GM23248 (cell line): Measurements from ENCODE around the gene KAZN.

Experiments used
- EZH2 ChIP-seq: fragments of 200-600 bp; sonication (generic); IDR thresholded peaks from 2 replicates; pipeline ENCODE4 v1.6.1; 2018; ENCODE audit warnings: antibody characterized with exemption, mild to moderate bottlenecking; ENCODE audit not compliant: insufficient read depth, poor library complexity, severe bottlenecking
- EZH2phosphoT487 ChIP-seq: fragments of 200-600 bp; sonication (generic); IDR thresholded peaks from 2 replicates; pipeline ENCODE4 v1.6.1; 2018; ENCODE audit warnings: antibody characterized with exemption, moderate library complexity, mild to moderate bottlenecking, low read depth; ENCODE audit not compliant: insufficient read depth

- TF ChIP-seq EZH2phosphoT487 (no peak), EZH2 (no peak)
Observed at GRCh38 chr1:14716474-14716873, 118.0 kb downstream of the KAZN start.
